ENCODE results near the gene RTN4RL2. TPM values are rescaled to one million over a fixed set of nuclear protein-coding genes. Genes with fewer than 3 reads are reported as not detected.
"Not testable (repeated sequence)": the region's sequence is repeated elsewhere in the genome, so short reads cannot be mapped to it uniquely, and the experiment has no call there.

Gene RTN4RL2
- total RNA-seq, 4 donors from 2014 or later: 11.2 to 27.6 (median 17.1) TPM

GRCh38 chr11:57439786-57440185 is 20.5 kb upstream of the RTN4RL2 start:
- intact Hi-C loops (cut with DNase I): no loop called here
- H3K27me3 ChIP-seq: no peaks in the 10 kb centered on the region
- peaks cover 55 to 56% of the 10 kb centered on the region in 2 donors for H3K4me1 ChIP-seq
- TF ChIP-seq POLR2A (IDR thresholded peaks at IDR 0.05): no peak
- TF ChIP-seq, protein P1, sequence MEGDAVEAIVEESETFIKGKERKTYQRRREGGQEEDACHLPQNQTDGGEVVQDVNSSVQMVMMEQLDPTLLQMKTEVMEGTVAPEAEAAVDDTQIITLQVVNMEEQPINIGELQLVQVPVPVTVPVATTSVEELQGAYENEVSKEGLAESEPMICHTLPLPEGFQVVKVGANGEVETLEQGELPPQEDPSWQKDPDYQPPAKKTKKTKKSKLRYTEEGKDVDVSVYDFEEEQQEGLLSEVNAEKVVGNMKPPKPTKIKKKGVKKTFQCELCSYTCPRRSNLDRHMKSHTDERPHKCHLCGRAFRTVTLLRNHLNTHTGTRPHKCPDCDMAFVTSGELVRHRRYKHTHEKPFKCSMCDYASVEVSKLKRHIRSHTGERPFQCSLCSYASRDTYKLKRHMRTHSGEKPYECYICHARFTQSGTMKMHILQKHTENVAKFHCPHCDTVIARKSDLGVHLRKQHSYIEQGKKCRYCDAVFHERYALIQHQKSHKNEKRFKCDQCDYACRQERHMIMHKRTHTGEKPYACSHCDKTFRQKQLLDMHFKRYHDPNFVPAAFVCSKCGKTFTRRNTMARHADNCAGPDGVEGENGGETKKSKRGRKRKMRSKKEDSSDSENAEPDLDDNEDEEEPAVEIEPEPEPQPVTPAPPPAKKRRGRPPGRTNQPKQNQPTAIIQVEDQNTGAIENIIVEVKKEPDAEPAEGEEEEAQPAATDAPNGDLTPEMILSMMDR (IDR thresholded peaks at IDR 0.05): no peak
- 79 to 81% methylated on average over 6 of the region's 6 CpGs for WGBS, 2 donors
- no peak for DNase-seq
- H3K9me3 ChIP-seq: no peaks in the 10 kb centered on the region
- H3K27ac ChIP-seq: peak overlapping the region; percentile 82 to 89 (median 89)
- no peak overlapping the region for H3K4me3 ChIP-seq (replicated peaks in 1 of 3)
- H3K36me3 ChIP-seq: no peaks in the 10 kb centered on the region

DNA sequence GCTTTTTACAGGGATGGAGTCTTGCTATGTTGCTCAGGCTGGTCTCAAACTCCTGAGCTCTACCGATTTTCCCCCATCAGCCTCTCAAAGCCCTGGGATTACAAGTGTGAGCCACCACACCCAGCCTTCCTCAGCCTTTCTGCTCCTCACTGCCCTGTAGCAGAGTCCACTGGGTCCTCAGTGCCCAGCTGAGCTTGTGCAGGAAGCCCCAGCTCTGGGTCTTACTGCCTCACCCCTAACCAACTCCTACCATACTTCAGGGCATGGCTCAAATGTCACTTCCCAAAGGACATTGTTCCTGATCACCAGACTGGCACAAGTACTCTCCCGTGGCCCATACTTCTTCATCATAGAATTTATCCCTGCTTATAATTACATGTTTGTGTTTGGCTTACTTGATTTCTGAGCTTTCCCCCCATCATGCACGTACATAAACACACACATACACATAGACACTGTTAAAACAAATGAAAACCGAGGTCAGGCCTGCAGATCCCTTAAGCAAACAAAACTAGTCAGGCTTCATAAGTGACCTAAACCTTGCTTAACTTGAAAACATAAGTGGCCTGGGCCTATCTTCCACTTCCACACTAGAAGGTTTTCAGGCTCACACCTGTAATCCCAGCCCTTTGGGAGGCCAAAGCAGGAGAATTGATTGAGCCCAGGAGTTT is 19.4 kb upstream of the RTN4RL2 start:
- intact Hi-C loops (cut with DNase I): no loop called here
- Histone ChIP-seq H3K4me3 (replicated peaks in 1 of 3) (no peak overlapping the region), H3K4me1 (peaks cover 44 to 45% of the 10 kb centered on the region in 2 donors), H3K27me3 (no peaks in the 10 kb centered on the region), H3K27ac (peak overlapping the region; percentile 82 to 89 (median 89)), H3K9me3 (no peaks in the 10 kb centered on the region), H3K36me3 (no peaks in the 10 kb centered on the region)
- WGBS, 2 donors: 27 to 32% methylated on average over 4 of the region's 4 CpGs
- peak; percentile 72 to 76 for DNase-seq
- peak in 1 of 2 donors; percentile 44 for TF ChIP-seq POLR2A (IDR thresholded peaks at IDR 0.05)
- TF ChIP-seq, protein P1 (IDR thresholded peaks at IDR 0.05): no peak

- H3K36me3 ChIP-seq: no peaks in the 10 kb centered on the region
- H3K4me1 ChIP-seq: peaks cover 28 to 35% of the 10 kb centered on the region in 2 donors
- intact Hi-C loops (cut with DNase I): no loop called here
- no peaks in the 10 kb centered on the region for H3K27me3 ChIP-seq
- H3K4me3 ChIP-seq (replicated peaks in 1 of 3): no peak overlapping the region
- TF ChIP-seq POLR2A (IDR thresholded peaks at IDR 0.05): no peak
- TF ChIP-seq, protein P1 (IDR thresholded peaks at IDR 0.05): no peak
- H3K9me3 ChIP-seq: no peaks in the 10 kb centered on the region
- WGBS, 2 donors: 93 to 96% methylated on average over 9 of the region's 9 CpGs
- DNase-seq: no peak
- no peak overlapping the region for H3K27ac ChIP-seq
These were observed 15.8 kb upstream of the RTN4RL2 start for GRCh38 chr11:57444362-57445121.

DNA sequence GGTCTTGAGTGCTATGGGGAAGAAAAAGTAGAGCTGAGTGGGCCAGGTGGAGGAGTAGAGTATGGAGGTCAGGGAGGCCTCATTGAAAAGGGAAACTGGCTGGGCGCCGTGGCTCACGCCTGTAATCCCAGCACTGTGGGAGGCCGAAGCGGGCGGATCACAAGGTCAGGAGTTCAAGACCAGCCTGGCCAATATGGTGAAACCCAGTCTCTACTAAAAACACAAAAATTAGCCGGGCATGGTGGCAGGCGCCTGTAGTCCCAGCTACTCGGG is 15.3 kb upstream of the RTN4RL2 start:
- H3K27ac ChIP-seq; DNase-seq; H3K4me3 ChIP-seq (replicated peaks in 1 of 3); H3K36me3 ChIP-seq; intact Hi-C loops (cut with DNase I); H3K27me3 ChIP-seq; H3K9me3 ChIP-seq: not testable (repeated sequence)
- 85 to 90% methylated on average over 9 of the region's 9 CpGs for WGBS, 2 donors
- H3K4me1 ChIP-seq: peaks cover 22 to 31% of the 10 kb centered on the region in 2 donors

DNA sequence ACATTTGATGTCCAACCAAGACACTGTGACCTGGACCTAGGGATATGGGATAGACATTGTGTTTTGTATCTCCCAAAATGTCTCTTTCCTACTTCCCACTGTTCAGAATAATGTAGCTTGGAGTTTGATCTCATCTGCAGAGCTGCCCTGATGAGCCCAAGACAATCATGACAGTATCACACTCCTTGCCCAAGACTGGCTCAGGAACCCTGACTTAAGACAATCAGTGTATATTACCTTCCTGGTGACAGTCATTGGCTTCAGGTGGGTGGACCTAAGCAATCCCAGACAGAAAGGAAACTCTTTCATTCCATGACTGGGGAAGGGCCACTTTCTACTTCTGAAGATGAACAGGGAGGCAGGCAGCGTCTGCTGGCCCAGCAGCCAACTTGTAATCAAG is 14.3 kb upstream of the RTN4RL2 start:
- Histone ChIP-seq H3K4me3 (replicated peaks in 1 of 3) (no peak overlapping the region), H3K27me3 (no peaks in the 10 kb centered on the region), H3K4me1 (peaks cover 15 to 23% of the 10 kb centered on the region in 2 donors), H3K9me3 (no peaks in the 10 kb centered on the region), H3K36me3 (no peaks in the 10 kb centered on the region), H3K27ac (no peak overlapping the region)
- intact Hi-C loops (cut with DNase I): no loop called here
- WGBS, 2 donors: 79 to 92% methylated on average over 1 of the region's 1 CpG
- no peak for TF ChIP-seq POLR2A (IDR thresholded peaks at IDR 0.05)
- TF ChIP-seq, protein P1 (IDR thresholded peaks at IDR 0.05): no peak
- DNase-seq: no peak
